GM04504 (cell line): ENCODE data around the gene LCP1.

ENCODE experiments used
- DNase-seq: peaks from one replicate; pipeline ENCODE4 v3.0.0-alpha.2; 2012; ENCODE audit warnings: low read depth

LCP1 gene

DNA sequence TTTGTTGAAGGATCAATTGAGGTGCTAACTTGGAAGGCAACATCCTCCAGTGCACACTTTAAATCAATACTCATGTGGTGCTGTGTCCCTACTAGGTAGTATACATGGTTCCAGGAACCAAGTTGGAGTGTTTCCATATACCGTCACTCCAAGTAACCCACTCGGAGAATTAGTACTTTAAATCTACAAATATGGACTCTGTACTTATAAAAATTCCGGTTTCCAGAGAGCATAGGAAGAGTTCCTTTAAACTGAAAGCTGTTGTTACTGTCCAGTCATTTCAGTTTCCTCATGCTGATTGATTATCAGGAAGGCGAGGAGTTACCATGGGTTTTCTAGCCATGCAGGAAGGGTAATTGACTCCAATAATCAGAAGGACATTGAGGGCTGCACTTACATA lies 84.3 kb downstream of the LCP1 start:
- no peak for DNase-seq

- DNase-seq = no peak
Observed at GRCh38 chr13:46097015-46097414, 85.0 kb downstream of the LCP1 start.

DNA sequence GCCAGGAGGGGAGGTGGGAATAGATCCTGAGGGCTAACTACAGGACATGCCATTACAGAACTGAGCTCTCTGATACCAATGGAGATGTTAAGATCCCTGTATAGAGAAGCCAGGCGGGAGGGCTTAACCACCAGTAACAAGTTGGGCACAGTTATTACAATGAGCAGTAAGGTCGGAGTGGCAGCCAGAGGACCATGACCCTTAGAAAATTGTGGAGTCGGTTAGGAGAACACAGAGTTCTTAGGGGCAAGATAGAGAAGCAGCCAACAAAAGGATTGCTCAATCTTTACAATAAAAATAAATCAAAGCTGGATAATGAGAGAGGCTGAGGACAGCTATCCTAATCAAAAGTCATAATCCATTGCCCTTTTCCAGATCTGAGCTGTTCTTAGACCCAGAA lies 87.5 kb downstream of the LCP1 start:
- no peak for DNase-seq

GRCh38 chr13:46088821-46089562 lies 93.0 kb downstream of the LCP1 start:
- no peak for DNase-seq

- DNase-seq = no peak
Observed at GRCh38 chr13:46087481-46087880, 94.5 kb downstream of the LCP1 start.

GRCh38 chr13:46086985-46087384 lies 95.0 kb downstream of the LCP1 start:
- DNase-seq = no peak

- no peak for DNase-seq
Observed at GRCh38 chr13:46086421-46086922, 95.5 kb downstream of the LCP1 start.

- no peak for DNase-seq
Observed at GRCh38 chr13:46085737-46086136, 96.2 kb downstream of the LCP1 start.

- no peak for DNase-seq
Observed at GRCh38 chr13:46082324-46082723, 99.7 kb downstream of the LCP1 start.

- no peak for DNase-seq
Observed at GRCh38 chr13:46079770-46080169, 102.2 kb downstream of the LCP1 start.

- no peak for DNase-seq
Observed at GRCh38 chr13:46077265-46077664, 104.7 kb downstream of the LCP1 start.

DNA sequence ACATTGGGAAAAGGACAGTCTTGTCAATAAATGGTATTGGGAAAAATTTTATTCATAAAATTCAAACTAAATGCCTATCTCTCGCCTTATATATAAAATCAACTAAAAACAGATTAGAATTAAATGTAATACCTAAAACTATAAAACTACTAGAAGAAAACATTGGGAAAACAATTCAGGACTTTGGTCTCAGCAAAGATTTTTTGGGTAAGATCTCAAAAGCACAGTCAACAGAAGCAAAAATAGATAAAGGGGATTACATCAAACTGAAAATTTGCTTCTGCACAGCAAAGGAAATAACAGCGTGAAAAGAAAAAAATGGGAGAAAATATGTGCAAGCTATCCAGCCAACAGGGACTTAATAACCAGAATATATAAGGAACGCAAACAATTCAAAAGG lies 105.2 kb downstream of the LCP1 start:
- no peak for DNase-seq
